Suppressor macrophage treated with lipopolysaccharide for 4 hours (primary cell): ENCODE measurements around the gene KRTAP3-2.

Experiments
- DNase-seq: peaks from one replicate; pipeline ENCODE4 v3.0.0-alpha.2; 2020

KRTAP3-2 gene

DNA sequence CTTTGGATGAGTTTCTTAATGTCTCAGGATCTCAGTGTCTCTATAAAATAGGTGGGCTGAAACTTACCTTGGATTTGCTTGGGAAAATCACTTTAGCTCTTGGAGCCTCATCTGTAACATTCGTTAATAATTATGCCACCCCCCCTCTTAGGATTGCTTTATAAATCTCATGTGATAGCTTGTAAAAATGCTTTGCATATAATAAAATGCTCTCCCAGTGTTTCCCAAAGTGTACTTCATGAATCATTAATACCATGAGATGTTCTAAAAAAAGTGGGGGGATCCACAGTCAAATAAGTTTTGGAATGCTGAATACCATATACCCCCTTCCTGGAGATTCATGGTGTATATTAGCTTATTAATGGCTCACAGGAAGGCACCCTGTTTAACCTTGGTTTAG, 38.1 kb downstream of the KRTAP3-2 start:
- no peak for DNase-seq

DNA sequence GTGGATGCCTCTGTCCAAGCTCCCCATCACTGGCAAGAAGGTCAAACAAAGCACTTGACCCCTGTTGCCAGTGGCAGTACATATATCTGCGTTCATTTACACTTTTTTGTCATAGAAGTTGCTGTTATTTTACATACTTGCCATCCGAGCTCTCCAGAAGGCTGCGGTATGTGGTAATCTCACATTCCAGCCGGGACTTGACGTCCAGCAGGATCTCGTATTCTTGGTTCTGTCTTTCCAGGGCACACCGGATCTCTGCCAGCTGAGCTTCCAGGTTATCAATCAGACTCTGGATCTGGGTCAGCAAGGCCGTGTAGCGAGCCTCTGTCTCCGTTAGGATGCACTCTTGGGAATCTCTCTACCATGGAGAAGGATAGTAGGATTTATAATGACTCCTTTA, 39.6 kb downstream of the KRTAP3-2 start:
- DNase-seq, result no peak

DNA sequence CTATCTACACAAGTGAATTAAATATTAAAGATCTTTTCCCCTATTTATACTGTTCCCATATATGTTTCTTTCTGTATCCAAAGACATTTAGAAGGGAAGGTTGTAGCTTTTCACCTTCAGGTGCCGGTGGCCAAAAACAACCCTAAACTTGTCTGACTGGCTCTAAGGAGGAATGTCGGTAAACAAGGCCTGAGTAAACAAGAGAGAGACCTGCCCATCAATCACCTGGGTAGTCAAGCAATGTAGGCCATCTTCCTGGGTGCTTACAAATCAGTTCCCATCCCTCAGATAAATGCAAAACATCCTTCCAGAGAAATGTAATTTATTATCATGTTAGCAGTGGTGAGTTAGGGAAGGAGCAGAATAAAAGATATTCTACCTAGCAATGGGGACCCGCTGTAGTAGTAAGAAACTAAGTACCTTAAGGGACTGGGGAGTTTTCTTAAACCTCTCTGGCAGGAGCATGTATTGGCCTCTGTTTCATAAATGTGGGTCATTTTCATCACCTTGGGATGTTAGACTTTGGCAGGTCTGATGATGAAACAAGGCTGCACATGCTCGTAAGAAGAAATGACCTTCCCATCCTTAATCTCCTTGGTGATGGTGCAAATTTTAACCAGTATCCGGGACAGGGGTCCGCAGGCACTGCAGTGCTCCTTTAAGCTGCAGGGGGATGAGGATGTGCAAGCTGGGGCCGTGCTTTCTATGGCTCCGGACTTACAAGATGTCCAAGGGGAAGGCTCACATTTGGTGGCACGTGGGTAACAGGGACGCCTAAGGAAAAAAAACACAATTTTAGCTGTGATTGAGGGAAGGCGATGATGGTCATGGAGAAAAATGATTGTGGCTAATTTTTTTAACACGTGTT, 41.4 kb downstream of the KRTAP3-2 start:
- no peak for DNase-seq

DNA sequence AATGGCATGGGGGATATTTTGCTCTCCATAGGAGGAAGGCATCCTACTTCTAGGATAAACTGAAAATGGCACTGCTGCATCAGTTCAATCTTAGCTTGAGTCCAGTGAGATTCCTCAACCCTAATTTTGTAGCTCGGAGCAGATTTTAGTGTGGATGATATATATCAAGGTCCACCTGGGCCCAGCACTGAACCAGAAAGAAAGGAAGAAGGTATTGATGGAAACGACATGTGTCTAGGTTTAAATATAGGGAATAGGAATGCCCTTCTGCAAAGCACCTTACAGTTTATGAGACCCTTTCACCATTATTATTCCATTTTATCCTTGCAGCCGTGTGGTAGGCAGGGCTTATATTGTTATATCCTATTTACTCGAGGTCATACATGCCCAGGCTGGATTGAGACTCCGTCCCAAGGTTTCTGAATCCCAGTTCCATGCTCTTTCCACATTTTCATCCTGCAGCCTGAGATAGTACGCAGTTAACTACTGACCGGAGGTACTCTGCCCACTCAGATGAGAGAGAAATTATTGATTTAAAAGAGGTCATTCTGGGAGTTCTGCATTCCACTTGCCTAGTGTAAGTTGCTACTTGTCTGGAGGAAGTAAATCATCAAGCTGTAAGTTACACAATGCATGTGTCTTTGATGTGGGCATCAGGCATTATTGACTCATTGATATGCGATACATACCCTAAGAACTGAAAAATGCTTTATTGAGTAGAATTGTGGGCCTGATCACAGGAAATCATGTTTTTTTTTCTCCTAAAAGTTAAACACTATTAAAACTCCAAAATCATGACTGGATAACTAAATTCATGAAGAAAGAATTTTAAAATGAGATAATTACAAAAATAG, 43.1 kb downstream of the KRTAP3-2 start:
- DNase-seq, result peak; percentile 31

DNA sequence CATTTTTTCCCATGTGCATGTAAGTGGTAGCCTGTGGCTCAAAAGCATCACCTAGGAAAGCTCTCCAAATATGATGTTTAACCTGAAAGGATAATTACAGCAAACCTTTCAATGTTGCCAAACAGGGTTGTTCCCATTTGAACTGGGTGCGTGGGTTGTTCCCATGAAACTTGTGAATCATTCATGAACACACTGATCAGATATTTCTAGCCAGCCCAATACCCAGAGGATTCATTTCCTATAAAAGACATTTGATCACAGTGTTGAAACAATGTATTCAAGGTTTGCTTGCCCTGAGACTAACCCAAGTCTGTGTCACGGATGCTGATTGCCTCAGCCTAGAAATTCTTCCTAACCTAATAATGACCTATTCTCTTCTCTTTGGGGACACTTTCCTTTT, 45.8 kb downstream of the KRTAP3-2 start:
- peak; percentile 66 for DNase-seq

DNA sequence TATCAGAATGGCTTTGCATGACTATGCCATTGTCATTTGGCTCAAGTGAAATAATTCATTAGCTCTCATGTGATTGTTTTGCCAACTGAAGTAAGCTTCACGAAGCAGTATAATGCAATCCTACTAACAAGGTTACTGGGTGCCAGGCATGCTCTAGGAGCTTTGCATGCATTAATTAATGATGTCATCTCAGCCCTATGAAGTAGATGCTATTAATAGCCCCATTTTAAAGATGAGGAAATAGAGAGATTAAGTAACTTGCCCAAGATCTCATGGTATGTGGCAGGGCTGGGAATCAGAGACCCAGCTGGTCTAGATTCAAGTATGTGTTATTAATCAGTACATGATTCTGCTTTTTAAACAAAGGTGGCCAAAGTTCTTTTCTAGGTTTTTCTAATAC, 47.0 kb downstream of the KRTAP3-2 start:
- peak; percentile 55 for DNase-seq

DNA sequence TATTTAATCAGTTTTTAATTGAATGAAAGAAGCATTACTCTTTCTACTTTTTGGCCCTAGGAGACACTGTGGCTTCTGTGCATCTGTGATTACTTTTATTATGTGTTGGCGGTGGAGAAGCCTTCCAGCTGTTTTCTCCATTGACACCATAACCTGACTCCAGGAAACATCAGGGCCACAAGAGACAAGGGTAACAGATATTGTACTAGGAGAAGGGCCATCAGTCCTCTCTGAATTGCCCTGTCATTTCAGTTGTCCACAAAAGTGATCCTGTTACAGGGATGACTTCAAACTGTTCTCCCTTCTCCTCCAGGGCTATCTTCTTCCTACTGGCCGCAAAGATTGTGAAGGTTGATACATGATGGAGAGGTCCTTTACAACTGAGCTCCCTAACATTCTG, 47.6 kb downstream of the KRTAP3-2 start:
- DNase-seq, result no peak

DNA sequence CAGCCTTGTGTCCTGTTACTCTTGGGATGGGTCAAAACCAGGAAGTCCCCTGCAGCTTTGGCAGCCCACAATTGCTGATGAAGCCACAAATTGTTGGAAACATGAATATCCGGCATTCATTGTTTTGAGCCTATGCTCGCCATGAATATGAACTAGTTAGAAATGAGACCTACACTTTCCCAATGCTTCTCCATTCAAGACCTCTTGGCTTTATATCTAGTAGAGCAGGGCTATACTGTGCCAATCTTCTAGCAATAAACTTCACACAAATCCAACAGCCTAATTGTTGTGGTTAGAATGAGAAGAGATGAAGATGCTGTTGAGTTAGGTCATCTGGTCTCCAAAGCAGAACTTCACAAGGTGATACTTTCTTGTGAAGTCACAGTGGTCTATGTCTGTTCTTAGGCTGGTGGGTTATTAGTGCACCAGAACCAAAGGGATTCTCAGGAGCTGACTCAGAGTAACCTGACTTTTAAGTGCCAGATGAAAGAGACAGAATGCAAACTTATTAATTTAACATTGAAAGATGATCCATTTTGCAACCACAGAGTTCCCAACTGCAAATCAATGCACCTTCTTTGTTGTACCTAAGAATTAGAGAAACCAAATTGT, 48.6 kb downstream of the KRTAP3-2 start:
- DNase-seq, result no peak

DNA sequence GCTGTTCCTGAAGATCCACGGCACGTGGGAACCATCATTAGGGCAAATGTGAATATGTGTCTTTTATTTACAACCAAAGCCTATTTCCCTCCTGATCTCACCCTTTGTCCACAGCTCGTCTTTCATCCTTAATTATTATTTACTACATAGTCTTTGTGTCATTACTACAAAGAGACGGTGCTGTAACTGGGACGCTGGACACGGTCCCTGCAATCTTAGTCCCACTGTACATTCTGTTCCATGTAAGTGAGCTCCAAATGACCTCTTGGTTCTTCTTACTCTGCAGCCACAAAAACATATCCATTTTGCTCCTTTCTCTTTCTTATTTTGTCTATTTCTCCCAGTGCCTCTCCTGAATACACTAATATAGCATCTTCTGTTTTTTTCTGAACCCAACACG, 49.5 kb downstream of the KRTAP3-2 start:
- DNase-seq, result no peak

DNA sequence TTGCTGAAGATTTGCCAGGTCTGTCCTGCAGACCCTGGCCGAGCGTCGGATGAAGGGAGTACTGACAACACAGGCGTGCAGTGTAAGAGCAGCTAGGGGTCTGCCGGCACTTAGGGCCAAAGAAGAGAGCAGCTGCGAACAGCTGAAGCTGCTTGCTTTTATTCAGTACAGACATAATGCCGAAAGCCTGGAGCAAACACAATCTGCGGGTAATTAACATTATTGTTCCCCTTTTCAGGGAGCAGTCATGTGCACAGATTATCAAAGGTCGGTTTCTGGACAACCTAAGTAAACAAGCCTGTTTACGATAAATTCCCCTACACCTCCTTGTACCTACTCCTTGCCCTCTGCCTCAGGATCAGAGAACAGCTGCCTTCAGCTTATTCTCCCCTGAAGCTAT, 50.3 kb downstream of the KRTAP3-2 start:
- no peak for DNase-seq
